GM20000 (cell line): ENCODE results near the gene KCNC2.

Experiments used
- DNase-seq: peaks from one replicate; pipeline ENCODE4 v3.0.0; 2012; ENCODE audit warnings: low spot score
- CTCF ChIP-seq: IDR thresholded peaks from 2 replicates; pipeline ENCODE4 v1.5.1; 2012; ENCODE audit warnings: mild to moderate bottlenecking, control low read depth; ENCODE audit errors: extremely low read depth, missing control alignments

Gene KCNC2

GRCh38 chr12:75161488-75161887 lies 48.2 kb downstream of the KCNC2 start:
- TF ChIP-seq CTCF: no peak
- no peak for DNase-seq

GRCh38 chr12:75157385-75157784 lies 52.3 kb downstream of the KCNC2 start:
- TF ChIP-seq CTCF: no peak
- DNase-seq: no peak

- no peak for DNase-seq
- TF ChIP-seq CTCF: no peak
Measured at GRCh38 chr12:75155962-75156361, 53.7 kb downstream of the KCNC2 start.

GRCh38 chr12:75154388-75154787 lies 55.3 kb downstream of the KCNC2 start:
- DNase-seq: no peak
- no peak for TF ChIP-seq CTCF

GRCh38 chr12:75139196-75139595 lies 70.4 kb downstream of the KCNC2 start:
- DNase-seq: no peak

GRCh38 chr12:75137896-75138295 lies 71.7 kb downstream of the KCNC2 start:
- no peak for DNase-seq

More at GRCh38 chr12:75139196-75139595, 70.4 kb downstream of the KCNC2 start:
- no peak for TF ChIP-seq CTCF

GRCh38 chr12:75135026-75135425 lies 74.6 kb downstream of the KCNC2 start:
- TF ChIP-seq CTCF: no peak
- DNase-seq: no peak

More at GRCh38 chr12:75137896-75138295, 71.7 kb downstream of the KCNC2 start:
- TF ChIP-seq CTCF: no peak
